ENCODE data around the gene PLD1.

- TF ChIP-seq CTCF (IDR thresholded peaks at IDR 0.05): no peak
- no peak for TF ChIP-seq POLR2A (IDR thresholded peaks at IDR 0.05)
Observed at GRCh38 chr3:171559586-171559985, 250.7 kb downstream of the PLD1 start.

Measured in right lobe of liver (tissue), 4 donors.